Ovary (tissue), 9 donors: ENCODE results near the gene CXorf58. TPM values are rescaled to one million over a fixed set of nuclear protein-coding genes. Genes with fewer than 3 reads are reported as not detected.

ENCODE experiments used
- DNase-seq, 5 donors: peaks; one replicate each; pipeline ENCODE4 v3.0.0-alpha.2; 2019 to 2020
- H3K27ac ChIP-seq, 2 donors: fragments of 200-600 bp; one replicate each; pipeline versions ENCODE4 v1.5.1 to v1.8.0; 2019 to 2022
- H3K27me3 ChIP-seq: fragments of 200-600 bp; one replicate; pipeline ENCODE4 v1.8.0; 2022
- H3K36me3 ChIP-seq: fragments of 200-600 bp; sonication (generic); one replicate; pipeline ENCODE4 v1.5.1; 2019
- H3K4me1 ChIP-seq: one replicate; pipeline ENCODE4 v1.8.1; 2013; ENCODE audit warnings: mild to moderate bottlenecking, moderate library complexity; ENCODE audit not compliant: insufficient read depth
- H3K4me3 ChIP-seq: fragments of 200-600 bp; sonication (generic); one replicate; pipeline ENCODE4 v1.5.1; 2017
- H3K9me3 ChIP-seq, 2 donors: fragments of 200-600 bp in 1 of 2; sonication (generic) in 1 of 2; one replicate each; pipeline versions ENCODE4 v1.5.1 to v1.8.1; 2013 to 2019; ENCODE audit warnings: mild to moderate bottlenecking in 1 of 2, moderate library complexity in 1 of 2
- CTCF ChIP-seq, 3 donors: fragments of 450-650 bp in 2 of 3; fragments of 200-600 bp in 1 of 3; IDR thresholded peaks; one replicate each; pipeline versions ENCODE4 v1.5.1 to v1.8.0; 2016 to 2022; ENCODE audit warnings: antibody characterized with exemption in 3 of 3, mild to moderate bottlenecking in 1 of 3
- EP300 ChIP-seq: sonication (generic); formaldehyde crosslinking; IDR thresholded peaks from one replicate; pipeline ENCODE4 v1.6.1; 2017; ENCODE audit warnings: antibody characterized with exemption
- POLR2A ChIP-seq: fragments of 450-650 bp; IDR thresholded peaks from one replicate; pipeline ENCODE4 v1.6.1; 2017; ENCODE audit warnings: antibody characterized with exemption, mild to moderate bottlenecking, moderate library complexity
- WGBS, 3 donors: extraction: QIAGEN DNeasy Blood & Tissue Kit in 1 of 3; methylation state at CpG; one replicate each; pipeline versions ENCODE4 v1.1.5 to v1.1.7; 2013 to 2017; 5-methylcytosine and 5-hydroxymethylcytosine counted together
- intact Hi-C, 4 donors: fragments of 100-400 bp; cut with DNase I; formaldehyde crosslinking; loops; one replicate each; pipeline versions ENCODE4 v1.11.0 to v1.15.1; 2022 to 2023
- polyA plus RNA-seq, 2 donors: library from polyadenylated mRNA; stranded (reverse); fragments of 200-250 nt in 1 of 2; fragments of 350-450 nt in 1 of 2; fragmentation: Illumina TruSeq in 1 of 2; extraction: RNeasy Lipid Tissue Mini Kit (QIAGEN cat#74804) in 1 of 2; gene quantifications; one replicate each; pipeline ENCODE4 v1.2.3, GENCODE V29; 2013 to 2014
- total RNA-seq, 7 donors: library from RNA; depleted of rRNA in 2 of 7; stranded (reverse); fragments of >200 nt in 2 of 7; fragmentation: NEBNext Ultra II Directional in 3 of 7; extraction: Animal tissue kit (Norgen Biotek cat#: 25700) in 3 of 7; gene quantifications; one replicate each; pipeline versions ENCODE4 v1.1.0 to v1.2.4, GENCODE V29; 2016 to 2023
- donor health status: DM: no; HTN: no; CAD: no; lungs with moderate emphysema.
- donor health status: DM: no; HTN: no; CAD: no.
- donor health status: Bipolar disorder and iron deficiency.
- donor health status: DM: yes; HTN: yes; CAD: no.
- donor health status: DM: no; HTN: no; CAD: no.
- donor health status: DM: yes; HTN: yes; CAD: no.

The CXorf58 gene
- total and polyA plus RNA-seq, 9 donors = 0.04 to 0.72 (median 0.22) TPM; not detected in 5

GRCh38 chrX:23930894-23931604 is 23.2 kb downstream of the CXorf58 start:
- no peak for TF ChIP-seq CTCF (IDR thresholded peaks at IDR 0.05)
- TF ChIP-seq POLR2A = no peak
- no peak for TF ChIP-seq EP300
- Histone ChIP-seq H3K27me3 (no peaks in the 10 kb centered on the region), H3K27ac (no peak overlapping the region), H3K4me3 (no peak overlapping the region), H3K4me1 (no peaks in the 10 kb centered on the region), H3K9me3 (no peaks in the 10 kb centered on the region), H3K36me3 (no peaks in the 10 kb centered on the region)
- WGBS, 3 donors = 44 to 53% (median 49%) methylated on average over 2 of the region's 2 CpGs
- intact Hi-C loops = no loop called here
- DNase-seq = no peak

- TF ChIP-seq EP300 (no peak), POLR2A (no peak), CTCF (IDR thresholded peaks at IDR 0.05) (no peak)
- Histone ChIP-seq H3K27ac (no peak overlapping the region), H3K9me3 (no peaks in the 10 kb centered on the region), H3K4me1 (no peaks in the 10 kb centered on the region), H3K4me3 (no peak overlapping the region), H3K27me3 (no peaks in the 10 kb centered on the region), H3K36me3 (no peaks in the 10 kb centered on the region)
- intact Hi-C loops = no loop called here
- DNase-seq = no peak
- 9 to 23% (median 16%) methylated on average over 1 of the region's 1 CpG for WGBS, 3 donors
Observed at GRCh38 chrX:23932046-23932445, 24.2 kb downstream of the CXorf58 start.

GRCh38 chrX:23935106-23935505 is 27.3 kb downstream of the CXorf58 start:
- no peak overlapping the region for H3K27ac ChIP-seq
- no peaks in the 10 kb centered on the region for H3K27me3 ChIP-seq
- WGBS, 3 donors = 53 to 68% (median 68%) methylated on average over 11 of the region's 11 CpGs
- no peak for TF ChIP-seq EP300
- TF ChIP-seq CTCF (IDR thresholded peaks at IDR 0.05) = no peak
- no peak for TF ChIP-seq POLR2A
- H3K4me3 ChIP-seq = no peak overlapping the region
- H3K36me3 ChIP-seq = no peaks in the 10 kb centered on the region
- H3K4me1 ChIP-seq = no peaks in the 10 kb centered on the region
- H3K9me3 ChIP-seq = no peaks in the 10 kb centered on the region
- no peak for DNase-seq
- intact Hi-C loops = no loop called here

GRCh38 chrX:23936180-23936579 is 28.4 kb downstream of the CXorf58 start:
- 9 to 18% (median 17%) methylated on average over 1 of the region's 1 CpG for WGBS, 3 donors
- H3K36me3 ChIP-seq = no peaks in the 10 kb centered on the region
- H3K4me3 ChIP-seq = no peak overlapping the region
- no peak for TF ChIP-seq CTCF (IDR thresholded peaks at IDR 0.05)
- TF ChIP-seq EP300 = no peak
- no peak for TF ChIP-seq POLR2A
- H3K4me1 ChIP-seq = no peaks in the 10 kb centered on the region
- H3K27me3 ChIP-seq = no peaks in the 10 kb centered on the region
- H3K9me3 ChIP-seq = no peaks in the 10 kb centered on the region
- no peak overlapping the region for H3K27ac ChIP-seq
- no peak for DNase-seq
- intact Hi-C loops = no loop called here
